Sigmoid colon (tissue), 4 donors: Measurements from ENCODE around the gene PGP.

ENCODE experiments used
- EP300 ChIP-seq, 4 donors: sonication (generic); formaldehyde crosslinking; IDR thresholded peaks; one replicate each; pipeline ENCODE4 v1.6.1; 2017; ENCODE audit warnings: antibody characterized with exemption in 4 of 4
- POLR2A ChIP-seq, 2 donors: fragments of 450-650 bp; IDR thresholded peaks; one replicate each; pipeline ENCODE4 v1.6.1; 2016; ENCODE audit warnings: antibody characterized with exemption in 2 of 2, mild to moderate bottlenecking in 2 of 2, moderate library complexity in 2 of 2
- POLR2AphosphoS5 ChIP-seq, 4 donors: sonication (generic); formaldehyde crosslinking; IDR thresholded peaks; one replicate each; pipeline ENCODE4 v1.6.1; 2017; ENCODE audit warnings: antibody characterized with exemption in 4 of 4
- TF ChIP-seq, protein P1 (sequence below), 4 experiments: fragments of 450-650 bp in 3 of 4; fragments of 200-600 bp in 1 of 4; IDR thresholded peaks; one replicate each; pipeline ENCODE4 v1.5.1; 2016 to 2019; ENCODE audit warnings: antibody characterized with exemption in 4 of 4, mild to moderate bottlenecking in 3 of 4, moderate library complexity in 2 of 4

- TF ChIP-seq, protein P1, sequence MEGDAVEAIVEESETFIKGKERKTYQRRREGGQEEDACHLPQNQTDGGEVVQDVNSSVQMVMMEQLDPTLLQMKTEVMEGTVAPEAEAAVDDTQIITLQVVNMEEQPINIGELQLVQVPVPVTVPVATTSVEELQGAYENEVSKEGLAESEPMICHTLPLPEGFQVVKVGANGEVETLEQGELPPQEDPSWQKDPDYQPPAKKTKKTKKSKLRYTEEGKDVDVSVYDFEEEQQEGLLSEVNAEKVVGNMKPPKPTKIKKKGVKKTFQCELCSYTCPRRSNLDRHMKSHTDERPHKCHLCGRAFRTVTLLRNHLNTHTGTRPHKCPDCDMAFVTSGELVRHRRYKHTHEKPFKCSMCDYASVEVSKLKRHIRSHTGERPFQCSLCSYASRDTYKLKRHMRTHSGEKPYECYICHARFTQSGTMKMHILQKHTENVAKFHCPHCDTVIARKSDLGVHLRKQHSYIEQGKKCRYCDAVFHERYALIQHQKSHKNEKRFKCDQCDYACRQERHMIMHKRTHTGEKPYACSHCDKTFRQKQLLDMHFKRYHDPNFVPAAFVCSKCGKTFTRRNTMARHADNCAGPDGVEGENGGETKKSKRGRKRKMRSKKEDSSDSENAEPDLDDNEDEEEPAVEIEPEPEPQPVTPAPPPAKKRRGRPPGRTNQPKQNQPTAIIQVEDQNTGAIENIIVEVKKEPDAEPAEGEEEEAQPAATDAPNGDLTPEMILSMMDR (IDR thresholded peaks at IDR 0.05): no peak
- TF ChIP-seq POLR2A (IDR thresholded peaks at IDR 0.05) (no peak), EP300 (IDR thresholded peaks at IDR 0.05) (no peak), POLR2AphosphoS5 (IDR thresholded peaks at IDR 0.05) (no peak)
These were observed 14.3 kb downstream of the PGP start for GRCh38 chr16:2200313-2200712.
